Epidermal melanocyte (primary cell): Measurements from ENCODE around the gene NPNT.

ENCODE experiments used
- DNase-seq: peaks from one replicate; pipeline ENCODE4 v3.0.0; 2011; ENCODE audit warnings: low spot score; ENCODE audit not compliant: insufficient read length

NPNT gene

DNA sequence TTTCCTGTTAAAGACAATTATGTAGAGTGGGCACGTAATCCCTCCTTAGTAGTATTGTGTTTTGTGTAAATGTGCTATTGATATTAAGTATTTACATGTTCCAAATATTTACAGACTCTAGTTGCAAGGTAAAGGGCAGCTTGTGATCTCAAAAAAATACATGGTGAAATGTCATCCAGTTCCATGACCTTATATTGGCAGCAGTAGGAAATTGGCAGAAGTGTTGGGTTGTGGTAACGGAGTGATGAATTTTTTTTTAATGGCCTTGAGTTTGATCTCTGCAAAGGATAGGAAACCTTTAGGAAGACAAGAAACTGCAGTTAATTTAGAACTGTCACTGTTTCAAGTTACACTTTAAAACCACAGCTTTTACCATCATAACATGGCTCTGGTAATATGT is 74.3 kb downstream of the NPNT start:
- DNase-seq = no peak

DNA sequence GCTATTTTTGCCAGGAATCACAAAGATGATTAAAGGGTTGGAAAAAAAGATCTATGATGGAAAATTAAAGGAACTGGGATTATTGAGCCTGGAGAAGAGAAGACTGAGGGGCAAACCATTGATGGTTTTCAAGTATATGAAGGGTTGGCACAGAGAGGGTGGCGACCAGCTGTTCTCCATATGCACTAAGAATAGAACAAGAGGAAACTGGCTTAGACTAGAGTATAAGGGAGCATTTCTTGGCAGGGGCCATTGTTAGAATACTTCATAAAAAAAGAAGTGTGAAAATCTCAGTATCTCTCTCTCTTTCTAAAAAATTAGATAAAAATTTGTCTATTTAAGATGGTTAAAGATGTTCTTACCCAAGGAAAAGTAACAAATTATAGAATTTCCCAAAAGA is 75.1 kb downstream of the NPNT start:
- no peak for DNase-seq

DNA sequence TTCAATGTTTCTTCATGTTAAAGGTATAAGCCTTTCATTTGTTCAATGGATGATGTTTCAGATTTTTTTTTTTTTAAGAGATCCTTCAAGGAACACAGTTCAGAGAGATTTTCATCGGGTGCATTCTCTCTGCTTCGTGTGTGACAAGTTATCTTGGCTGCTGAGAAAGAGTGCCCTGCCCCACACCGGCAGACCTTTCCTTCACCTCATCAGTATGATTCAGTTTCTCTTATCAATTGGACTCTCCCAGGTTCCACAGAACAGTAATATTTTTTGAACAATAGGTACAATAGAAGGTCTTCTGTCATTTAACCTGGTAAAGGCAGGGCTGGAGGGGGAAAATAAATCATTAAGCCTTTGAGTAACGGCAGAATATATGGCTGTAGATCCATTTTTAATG is 75.8 kb downstream of the NPNT start:
- no peak for DNase-seq

DNA sequence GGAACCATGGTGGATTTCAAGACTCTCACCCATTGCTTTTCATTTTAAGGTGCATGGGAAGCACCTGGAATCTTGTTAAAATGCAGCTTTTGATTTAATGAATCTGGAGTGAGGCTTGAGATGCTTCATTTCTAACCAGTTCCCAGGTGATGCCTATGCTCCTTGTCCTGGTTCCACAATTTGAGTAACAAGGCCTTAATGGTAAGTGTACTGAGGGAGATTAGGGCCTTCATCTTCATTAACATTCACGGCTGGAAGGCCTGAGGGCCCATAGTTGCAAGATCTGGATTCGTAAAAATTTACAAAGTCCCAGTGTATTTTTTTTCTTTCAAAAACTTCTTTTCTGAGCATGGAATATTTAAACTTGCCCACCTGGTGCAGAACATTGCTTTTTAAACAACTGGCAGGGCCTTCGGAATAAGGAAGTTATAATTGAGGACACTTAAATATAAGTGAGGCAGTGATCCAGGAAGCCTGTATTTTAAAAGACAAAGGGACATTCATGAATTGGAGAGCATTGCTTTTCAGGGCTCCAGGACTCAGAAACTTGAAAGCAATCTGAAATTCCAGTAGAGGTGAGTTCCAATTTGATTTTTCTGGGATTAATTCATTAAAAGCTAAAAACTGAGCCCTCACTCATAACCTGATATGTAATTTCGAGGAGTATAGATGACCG is 77.8 kb downstream of the NPNT start:
- no peak for DNase-seq

DNA sequence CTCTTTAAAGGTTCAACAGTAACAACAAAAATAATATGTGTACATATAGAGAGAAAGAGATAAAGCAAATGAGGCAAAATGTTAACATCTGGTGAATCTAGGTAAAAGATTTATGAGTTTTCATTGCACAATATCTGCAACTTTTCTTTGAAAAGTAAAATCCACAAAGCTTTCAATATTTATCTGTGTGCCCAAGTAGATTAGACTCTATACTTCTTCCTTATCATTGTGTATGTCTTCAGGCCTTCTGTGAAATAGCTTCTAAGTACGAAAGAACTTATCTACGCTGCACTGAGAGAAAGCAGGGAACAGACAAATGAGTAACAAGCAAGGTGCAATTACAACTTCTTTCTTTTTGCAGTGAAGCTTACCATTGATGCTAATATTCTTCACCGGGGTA is 81.6 kb downstream of the NPNT start:
- no peak for DNase-seq

DNA sequence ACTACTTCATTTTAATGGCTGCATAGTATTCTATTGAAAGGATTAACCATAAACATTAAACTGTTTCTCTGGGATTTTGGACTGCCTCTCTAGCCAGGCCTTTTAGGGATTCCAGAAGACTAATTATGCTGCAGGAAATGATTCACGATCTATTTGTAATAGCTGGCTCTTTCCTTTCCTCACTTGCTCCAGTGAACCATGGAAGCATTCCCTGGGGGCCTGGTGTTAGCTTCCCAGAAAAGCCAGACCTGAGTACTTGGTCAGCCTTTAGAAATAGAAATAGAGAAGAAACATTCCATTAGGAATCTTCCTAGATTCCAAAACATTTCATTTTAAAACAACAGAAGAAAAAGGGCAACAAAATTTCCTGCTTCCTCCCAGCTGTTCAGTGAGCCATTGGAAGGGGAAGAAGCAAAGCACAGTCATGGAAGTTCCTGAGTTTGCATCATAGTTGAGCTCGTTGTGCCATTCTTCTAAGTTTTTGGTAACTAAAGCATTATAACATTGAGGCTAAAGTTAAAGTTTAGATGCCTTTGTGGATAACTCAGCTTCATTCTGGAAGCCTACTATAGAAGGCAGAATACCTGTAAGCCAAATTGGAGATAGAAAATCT is 83.5 kb downstream of the NPNT start:
- DNase-seq = no peak

DNA sequence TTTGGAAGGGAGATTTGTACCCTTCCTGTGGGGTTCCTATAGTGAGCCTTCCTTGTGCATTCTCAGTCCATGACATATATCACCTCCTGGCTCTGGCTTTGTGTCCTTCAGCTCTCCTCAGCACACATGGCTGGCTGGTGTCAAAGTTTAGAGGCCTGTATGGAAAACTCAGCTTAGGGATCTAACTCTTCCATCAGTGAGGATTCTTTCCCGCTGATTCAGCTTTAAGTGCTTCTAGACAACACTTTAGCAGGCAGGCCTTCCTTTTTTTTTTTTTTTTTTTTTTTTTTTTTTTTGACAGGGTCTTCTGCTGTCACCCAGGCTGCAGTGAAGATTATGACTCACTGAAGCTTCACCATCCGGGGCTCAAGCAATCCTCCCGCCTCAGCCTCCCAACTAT is 84.2 kb downstream of the NPNT start:
- no peak for DNase-seq

DNA sequence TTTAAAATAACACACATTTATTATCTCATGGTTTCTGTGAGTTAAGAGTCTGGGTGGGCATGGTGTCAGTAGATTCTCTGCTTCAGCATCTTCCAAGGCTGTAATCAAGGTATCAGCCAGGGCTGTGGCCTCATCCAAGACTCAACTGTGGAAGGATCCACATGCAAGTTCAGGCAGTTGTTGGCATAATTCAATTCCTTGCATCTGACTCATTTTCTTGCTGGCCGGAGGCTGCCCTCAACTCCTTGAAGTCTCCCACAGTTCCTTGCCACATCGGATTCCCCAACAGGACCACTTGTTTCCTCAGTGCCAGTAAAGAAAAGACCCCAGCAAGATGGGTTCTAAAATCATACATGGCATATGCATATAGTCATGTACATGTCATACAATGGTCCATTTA is 93.4 kb downstream of the NPNT start:
- no peak for DNase-seq

DNA sequence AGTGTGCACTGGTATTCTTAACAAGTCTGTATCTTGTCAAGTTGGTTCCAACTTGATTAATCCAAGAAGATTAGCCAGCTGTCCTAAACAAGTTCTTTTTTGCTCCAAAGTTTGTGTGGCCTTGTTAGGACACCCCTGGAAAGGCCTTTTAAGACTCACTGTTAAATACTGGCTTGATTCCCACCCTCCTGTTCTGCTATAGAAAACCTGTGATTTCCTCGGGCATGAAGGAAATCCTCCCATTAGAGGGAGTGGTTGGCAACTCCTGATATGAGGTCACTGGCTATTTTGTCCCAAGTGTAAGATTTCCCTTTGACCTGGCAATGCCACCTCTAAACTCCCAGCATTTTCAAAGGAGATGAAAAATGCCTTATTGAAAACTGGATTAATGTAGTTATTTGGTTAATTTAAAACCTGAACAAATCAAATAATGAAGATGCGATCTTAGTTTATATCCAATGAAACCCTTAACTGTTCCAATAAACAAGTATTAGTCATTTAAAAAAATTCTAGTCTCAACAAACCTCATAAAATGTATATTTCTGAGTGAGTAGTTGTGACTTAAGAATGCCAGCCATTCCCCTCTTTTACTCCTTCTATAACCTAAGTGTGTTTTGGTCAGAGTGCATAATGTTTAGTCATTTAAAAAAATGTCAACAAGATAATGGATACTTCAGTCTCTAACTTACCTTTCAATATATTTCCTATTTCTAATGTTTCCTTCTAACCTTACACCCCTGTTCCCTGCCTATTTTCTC is 94.4 kb downstream of the NPNT start:
- DNase-seq = no peak

DNA sequence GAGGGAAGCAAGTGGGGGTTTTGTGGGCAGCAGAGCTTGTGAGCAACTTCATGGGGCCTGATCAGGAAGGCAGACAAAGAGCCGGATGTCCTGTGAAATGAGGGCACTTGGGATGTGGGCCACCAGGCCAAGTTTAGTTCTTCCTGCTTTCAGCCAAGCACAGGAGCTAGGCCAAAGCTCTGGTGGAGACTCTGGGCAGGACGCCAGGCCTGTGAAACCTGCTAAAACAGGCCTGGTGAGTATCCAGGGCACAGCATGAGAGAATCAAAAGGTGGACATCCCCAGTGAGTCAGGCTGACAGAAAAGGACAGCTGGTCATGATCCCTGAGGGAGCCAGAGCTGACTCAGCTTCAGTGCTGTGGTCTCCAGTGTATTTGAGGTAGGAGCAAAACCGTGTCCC is 95.7 kb downstream of the NPNT start:
- no peak for DNase-seq

DNA sequence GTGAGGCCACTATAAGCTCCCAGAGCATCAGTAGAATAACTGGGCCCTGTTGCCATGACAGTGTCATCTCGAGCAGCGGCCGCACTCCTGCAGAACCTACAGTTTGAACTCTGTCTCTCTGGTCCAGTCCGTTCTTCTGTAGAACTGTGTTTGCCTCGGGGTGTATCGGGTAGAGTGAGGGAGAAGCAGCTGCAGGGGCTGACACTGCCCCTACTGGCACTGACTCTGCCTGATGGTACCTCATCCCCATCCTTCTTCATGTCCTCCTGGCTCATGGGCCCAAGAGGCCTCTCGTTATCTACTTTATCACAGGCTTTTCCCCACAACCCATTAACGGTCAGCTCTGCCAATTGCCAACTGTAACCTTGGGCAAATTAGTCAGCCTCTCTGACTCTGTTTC is 96.5 kb downstream of the NPNT start:
- no peak for DNase-seq

DNA sequence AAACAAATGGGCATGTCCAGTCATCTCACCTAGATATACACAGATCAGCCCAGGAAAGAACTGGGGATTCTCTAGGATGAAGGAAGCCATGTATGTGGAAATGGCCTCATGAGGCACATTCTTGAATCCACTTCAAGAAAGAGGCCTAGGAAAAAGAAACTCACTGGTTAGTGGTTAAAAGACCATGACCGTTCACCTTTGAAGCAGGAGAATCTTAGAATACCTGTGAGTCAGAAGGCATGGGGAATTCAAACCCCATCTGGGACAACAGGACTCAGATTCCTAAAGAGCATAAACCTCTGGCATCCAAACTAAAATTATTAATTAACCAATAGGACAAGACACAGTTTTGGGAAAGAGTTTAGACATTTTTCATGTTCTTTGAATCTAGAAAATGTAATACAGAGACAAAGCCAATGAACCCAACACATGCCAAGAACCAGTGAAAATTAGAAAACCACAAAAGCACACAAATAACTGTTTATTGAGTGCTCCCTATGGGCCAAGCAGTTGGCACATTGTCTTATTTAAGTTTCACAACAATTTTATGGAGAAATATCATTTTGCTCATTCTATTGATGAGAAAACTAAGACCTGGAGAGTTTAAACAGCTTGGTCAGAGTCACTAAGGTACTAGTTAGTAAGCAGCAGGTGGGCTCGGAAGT is 97.5 kb downstream of the NPNT start:
- no peak for DNase-seq

DNA sequence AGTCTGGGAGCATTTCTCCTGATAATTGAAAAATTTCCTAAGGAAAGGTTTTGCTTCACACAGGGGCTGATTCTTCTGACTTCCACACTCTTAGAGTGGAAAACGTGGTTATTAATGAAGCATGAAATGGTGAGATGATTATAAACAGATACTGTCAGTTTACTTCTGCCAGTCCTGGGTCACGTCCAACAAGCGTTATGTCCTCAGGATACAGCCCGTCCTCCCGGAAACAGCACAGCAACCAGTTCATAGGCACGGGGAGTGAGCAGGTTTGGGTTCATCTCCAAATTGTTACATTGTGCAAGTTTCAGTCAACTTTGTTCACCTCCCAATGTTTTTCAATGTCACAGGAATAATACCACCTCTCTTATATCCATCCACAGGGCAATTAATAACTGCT is 98.8 kb downstream of the NPNT start:
- DNase-seq = no peak

DNA sequence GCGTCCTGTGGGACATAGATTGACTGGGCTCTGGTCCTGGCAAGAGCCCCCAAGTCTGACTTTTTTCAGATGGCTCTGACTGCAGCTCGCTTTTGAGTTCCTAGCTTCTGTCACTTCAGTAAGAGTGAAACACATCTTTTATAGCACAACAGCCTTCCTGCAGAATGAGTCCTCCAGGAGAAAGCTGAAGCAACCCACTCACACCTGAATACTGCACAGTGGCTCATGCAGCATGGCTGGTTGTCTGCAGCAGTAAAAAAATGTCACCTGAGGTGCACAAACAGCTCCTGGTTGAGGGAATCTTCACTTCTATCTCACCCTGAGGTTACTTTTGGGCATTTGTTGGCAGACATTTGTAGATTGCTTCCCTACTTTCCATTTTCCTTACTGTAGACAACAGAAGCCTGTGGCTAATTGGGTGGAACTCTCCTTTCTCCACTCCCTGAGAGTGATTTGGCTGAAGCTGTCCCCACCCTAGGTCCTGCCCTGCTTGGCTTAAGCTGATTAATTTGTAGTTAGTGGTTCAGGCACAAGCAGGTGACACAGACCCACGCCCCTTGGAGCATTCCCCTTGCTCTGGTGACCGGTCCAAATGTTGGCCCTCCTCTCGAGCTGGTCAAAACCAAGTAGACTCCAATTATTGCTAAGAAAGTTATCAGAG is 99.7 kb downstream of the NPNT start:
- DNase-seq = no peak

DNA sequence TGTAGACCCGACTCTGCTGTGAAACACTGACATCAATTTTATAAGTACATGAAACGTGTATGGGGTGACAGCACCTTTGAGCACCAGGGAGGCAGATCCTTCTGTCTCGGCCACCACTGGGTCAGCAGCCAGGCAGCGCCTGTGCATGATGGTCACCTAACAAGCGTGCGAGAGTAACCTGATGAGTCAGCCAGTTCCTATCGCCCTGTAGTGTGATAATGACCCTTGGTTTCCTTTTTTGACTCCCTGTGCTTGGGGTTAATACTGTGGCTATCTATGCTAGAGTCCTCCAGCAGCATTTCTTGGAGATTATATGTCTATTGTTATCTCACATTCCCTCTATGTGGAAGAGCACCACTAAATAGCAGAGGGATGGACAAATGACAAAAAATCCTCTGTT is 101.6 kb downstream of the NPNT start:
- no peak for DNase-seq

DNA sequence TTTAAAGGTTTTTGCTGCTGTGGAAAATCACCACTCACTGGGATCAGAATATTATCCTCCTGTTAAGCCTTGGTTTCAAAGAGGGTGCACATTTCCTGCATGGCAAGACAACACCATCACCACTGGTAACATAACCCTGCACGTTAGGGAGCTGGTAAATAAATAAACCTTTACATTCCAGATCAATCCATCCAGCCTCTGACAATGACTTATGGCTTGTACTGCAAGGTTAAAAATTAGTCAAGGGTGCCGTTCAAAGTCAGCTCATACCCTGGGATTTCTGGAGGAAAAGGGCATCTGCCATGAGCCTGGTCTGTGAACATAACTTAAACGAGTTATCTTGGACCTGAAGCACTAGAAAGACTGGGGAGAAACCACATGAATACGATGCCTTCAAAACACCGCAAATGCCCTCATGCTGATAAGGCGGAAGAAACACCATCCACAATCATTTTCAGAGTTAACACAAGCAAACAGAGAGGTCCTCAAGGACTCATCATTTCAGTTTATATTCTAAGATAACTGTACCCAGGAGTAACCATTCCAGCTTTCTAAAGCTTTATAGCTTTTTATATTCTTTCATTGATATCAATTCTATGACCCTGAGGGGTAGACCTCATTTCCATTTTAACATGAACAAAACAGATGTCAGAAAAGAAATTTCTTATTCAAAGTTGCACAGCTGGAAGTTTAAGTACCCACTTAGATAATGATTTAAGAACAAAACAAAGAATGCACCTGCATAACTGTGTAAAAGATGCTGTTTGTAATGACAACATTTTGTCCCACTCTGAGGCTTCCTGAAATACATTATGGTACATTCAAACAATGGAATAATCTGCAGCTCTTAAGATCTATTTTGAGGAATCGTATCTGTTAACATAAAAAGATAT is 103.1 kb downstream of the NPNT start:
- DNase-seq = no peak

DNA sequence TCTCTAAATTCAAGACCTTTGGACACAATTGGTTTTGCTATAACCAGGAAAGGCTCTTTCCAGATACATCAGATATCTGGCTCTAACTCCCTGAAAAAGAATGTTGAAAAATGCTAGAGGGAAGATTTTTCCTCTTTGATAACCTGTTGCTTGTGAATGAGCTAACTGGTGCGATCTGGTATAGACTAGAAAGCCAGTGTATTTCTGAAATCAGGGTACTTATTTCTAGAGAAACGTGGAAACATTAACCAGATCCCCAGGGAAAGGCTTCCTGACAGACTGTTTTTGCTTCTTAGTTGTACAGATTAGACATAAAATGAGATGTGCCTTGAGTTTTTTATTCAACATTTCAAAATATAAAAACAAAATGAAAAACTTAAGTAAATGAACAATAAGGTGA is 107.7 kb downstream of the NPNT start:
- DNase-seq = no peak

DNA sequence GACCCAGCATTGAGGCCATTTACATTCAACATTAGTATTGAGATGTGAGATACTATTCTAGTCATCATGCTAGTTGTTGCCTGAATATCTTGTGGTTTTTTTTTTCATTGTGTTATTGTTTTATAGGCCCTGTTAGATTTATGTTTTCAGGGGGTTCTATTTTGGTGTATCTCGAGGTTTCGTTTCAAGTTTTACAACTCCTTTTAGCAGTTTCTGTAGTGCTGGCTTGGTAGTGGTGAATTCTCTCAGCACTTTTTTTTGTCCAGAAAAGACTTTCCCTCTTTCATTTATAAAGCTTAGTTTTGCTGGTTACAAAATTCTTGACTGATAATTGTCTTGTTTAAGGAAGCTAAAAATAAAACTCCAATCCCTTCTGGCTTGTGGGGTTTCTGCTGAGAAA is 115.5 kb downstream of the NPNT start:
- no peak for DNase-seq

DNA sequence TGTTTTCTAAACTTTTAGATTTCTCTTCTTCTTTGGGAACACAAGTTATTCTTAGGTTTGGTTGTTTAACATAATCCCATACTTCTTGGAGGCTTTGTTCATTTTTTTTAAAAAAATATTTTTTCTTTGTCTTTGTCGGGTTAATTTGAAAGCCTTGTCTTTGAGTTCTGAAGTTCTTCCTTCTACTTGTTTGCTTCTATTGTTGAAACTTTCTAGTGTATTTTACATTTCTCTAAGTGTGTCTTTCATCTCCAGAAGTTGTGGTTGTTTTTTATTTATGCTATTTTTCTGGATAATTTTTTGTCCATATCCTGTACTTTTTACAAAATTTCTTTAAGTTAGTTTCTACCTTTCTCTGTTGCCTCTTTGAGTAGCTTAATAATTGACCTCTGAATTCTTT is 116.1 kb downstream of the NPNT start:
- no peak for DNase-seq

DNA sequence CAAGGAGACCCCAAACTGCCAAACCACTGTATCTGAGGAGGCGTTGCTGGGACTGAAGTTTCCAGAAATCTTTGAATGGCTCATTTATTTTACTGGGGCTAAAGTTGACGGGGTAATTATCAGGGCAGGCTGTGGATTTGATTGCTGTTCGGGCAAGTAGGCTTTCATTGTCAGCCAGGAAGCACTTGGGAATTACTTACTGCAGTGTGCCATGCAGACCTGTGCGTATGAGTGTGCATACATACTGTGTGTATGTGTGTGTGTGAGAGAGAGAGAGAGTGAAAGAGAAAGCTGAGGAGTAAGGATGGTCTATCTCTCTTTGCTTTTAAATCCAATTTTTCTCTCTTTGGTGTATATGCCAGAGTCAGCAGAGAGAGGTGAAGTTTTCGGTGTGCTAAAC is 122.7 kb downstream of the NPNT start:
- no peak for DNase-seq

DNA sequence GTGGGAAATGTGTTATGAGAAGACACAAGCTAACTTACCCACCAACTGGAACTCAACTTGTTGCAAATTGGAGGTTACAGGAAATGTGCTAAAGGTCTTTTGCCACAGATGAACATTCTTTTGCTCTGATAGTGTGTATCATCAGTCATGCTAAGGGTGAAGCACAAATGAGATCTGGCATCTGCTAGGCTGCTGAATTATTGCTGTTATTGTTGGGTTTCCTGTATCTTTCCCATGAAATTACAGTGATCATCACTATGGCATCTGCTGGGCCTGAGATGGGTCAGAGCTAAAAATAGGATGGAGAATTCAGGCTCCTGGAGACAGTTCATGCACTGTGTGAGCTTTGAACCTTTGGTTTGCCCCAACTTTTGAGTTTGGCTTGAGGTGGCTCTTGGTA is 124.5 kb downstream of the NPNT start:
- no peak for DNase-seq
